ENCODE measurements around the gene MPL. TPM values are rescaled to one million over a fixed set of nuclear protein-coding genes. Genes with fewer than 3 reads are reported as not detected.

The MPL gene
- not detected for total RNA-seq
- polyA plus RNA-seq = not detected
- long read RNA-seq, donor 1 = 0 reads
- long read RNA-seq, donor 2 = 0 reads
- long read RNA-seq, donor 3 = 0 reads
- long read RNA-seq, donor 4 = 0 reads
- long read RNA-seq, donor 5 = 0 reads
- long read RNA-seq, donor 6 = 0 reads
- long read RNA-seq, donor 7 = 0 reads
- long read RNA-seq, donor 8 = 0 reads
- long read RNA-seq, donor 9, partial matches to known transcripts = 18 of 35 reads
- long read RNA-seq, donor 9, other reads (novel, unspliced or antisense) = 17 of 35 reads
- long read RNA-seq, donor 10 = 0 reads

GRCh38 chr1:43337588-43337987, at the start of gene MPL:
Gene MPL, plus strand, starts transcription at chr1:43337818. Its CDS starts 31 bp downstream, at chr1:43337849.
- no peak for TF ChIP-seq POLR2AphosphoS5 (IDR thresholded peaks at IDR 0.05)
- no peak for TF ChIP-seq CTCF (IDR thresholded peaks at IDR 0.05)
- no peak for TF ChIP-seq POLR2A (IDR thresholded peaks at IDR 0.05)
- TF ChIP-seq EP300 (IDR thresholded peaks at IDR 0.05) = no peak
- WGBS, 5 donors = 62 to 88% (median 82%) methylated on average over 2 to 3 of the region's 3 CpGs
- intact Hi-C loops (cut with DNase I; ENCODE audit: low total_unique reads) = no loop called here

GRCh38 chr1:43288058-43288784, 49.4 kb upstream of the MPL start:
- H3K36me3 ChIP-seq = no peaks in the 10 kb centered on the region
- WGBS, 5 donors = 80 to 91% (median 81%) methylated on average over 9 of the region's 9 CpGs
- no peaks in the 10 kb centered on the region for H3K9me3 ChIP-seq
- H3K4me3 ChIP-seq = no peak overlapping the region
- DNase-seq = no peak
- H3K27ac ChIP-seq = peak overlapping the region in 2 of 5 donors; percentile 39 to 49
- peaks cover 2 to 31% (median 15%) of the 10 kb centered on the region in 4 donors for H3K4me1 ChIP-seq
- TF ChIP-seq CTCF (IDR thresholded peaks at IDR 0.05) (no peak), EP300 (IDR thresholded peaks at IDR 0.05) (no peak), POLR2A (IDR thresholded peaks at IDR 0.05) (no peak), POLR2AphosphoS5 (IDR thresholded peaks at IDR 0.05) (no peak)
- intact Hi-C loops (cut with DNase I; ENCODE audit: low total_unique reads) = no loop called here
- H3K27me3 ChIP-seq = peaks cover 0 to 4% (median 0%) of the 10 kb centered on the region in 3 donors

More at GRCh38 chr1:43337588-43337987, at the start of gene MPL:
- DNase-seq = no peak
- Histone ChIP-seq H3K4me3 (no peak within 1 kb of the TSS), H3K4me1 (no peaks in the 10 kb centered on the region), H3K27me3 (no peaks in the 10 kb centered on the region), H3K36me3 (no peaks in the 10 kb centered on the region), H3K9me3 (no peaks in the 10 kb centered on the region), H3K27ac (no peak within 1 kb of the TSS)

- no peak overlapping the region for H3K4me3 ChIP-seq
- DNase-seq = peak in 1 of 2 donors; percentile 54
- WGBS, 5 donors = 53 to 72% (median 60%) methylated on average over 12 of the region's 12 CpGs
- TF ChIP-seq CTCF (IDR thresholded peaks at IDR 0.05) = no peak
- TF ChIP-seq POLR2A (IDR thresholded peaks at IDR 0.05) = no peak
- TF ChIP-seq POLR2AphosphoS5 (IDR thresholded peaks at IDR 0.05) = no peak
- no peak for TF ChIP-seq EP300 (IDR thresholded peaks at IDR 0.05)
- H3K27ac ChIP-seq = peak overlapping the region in 2 of 5 donors; percentile 39 to 49
- peaks cover 0 to 4% (median 0%) of the 10 kb centered on the region in 3 donors for H3K27me3 ChIP-seq
- no peaks in the 10 kb centered on the region for H3K36me3 ChIP-seq
- intact Hi-C loops (cut with DNase I; ENCODE audit: low total_unique reads) = no loop called here
- H3K4me1 ChIP-seq = peaks cover 0 to 27% (median 14%) of the 10 kb centered on the region in 4 donors
- no peaks in the 10 kb centered on the region for H3K9me3 ChIP-seq
Measured at GRCh38 chr1:43288785-43289706, 48.6 kb upstream of the MPL start.

- H3K4me1 ChIP-seq = peaks cover 16 to 41% (median 28%) of the 10 kb centered on the region in 4 donors
- no peaks in the 10 kb centered on the region for H3K36me3 ChIP-seq
- no peaks in the 10 kb centered on the region for H3K9me3 ChIP-seq
- DNase-seq = no peak
- 75 to 82% (median 82%) methylated on average over 7 of the region's 7 CpGs for WGBS, 5 donors
- no peaks in the 10 kb centered on the region for H3K27me3 ChIP-seq
- intact Hi-C loops (cut with DNase I; ENCODE audit: low total_unique reads) = no loop called here
- H3K27ac ChIP-seq = no peak overlapping the region
- TF ChIP-seq EP300 (IDR thresholded peaks at IDR 0.05) = no peak
- TF ChIP-seq CTCF (IDR thresholded peaks at IDR 0.05) = no peak
- no peak for TF ChIP-seq POLR2AphosphoS5 (IDR thresholded peaks at IDR 0.05)
- H3K4me3 ChIP-seq = no peak overlapping the region
Measured at GRCh38 chr1:43292216-43292615, 45.4 kb upstream of the MPL start.
